Spleen (tissue), 11 donors: Measurements from ENCODE around the gene FAM209B. TPM values are rescaled to one million over a fixed set of nuclear protein-coding genes. Genes with fewer than 3 reads are reported as not detected.

Experiments used
- DNase-seq: peaks from one replicate; pipeline ENCODE4 v3.0.0-alpha.2; 2020
- H3K27ac ChIP-seq, 8 donors: fragments of 200-600 bp; sonication (generic) in 7 of 8; 1 replicate in 4 of 8; 2 replicates in 4 of 8; pipeline versions ENCODE4 v1.5.0 to v1.8.0; 2016 to 2021; ENCODE audit warnings: inconsistent platforms in 4 of 8, mild to moderate bottlenecking in 4 of 8, moderate library complexity in 1 of 8
- H3K27me3 ChIP-seq, 7 donors: fragments of 200-600 bp; sonication (generic) in 6 of 7; replicated peaks in 1 of 7; 1 replicate in 4 of 7; 2 replicates in 3 of 7; pipeline versions ENCODE4 v1.5.0 to v1.8.0; 2016 to 2021; ENCODE audit warnings: inconsistent platforms in 3 of 7, mild to moderate bottlenecking in 1 of 7
- H3K36me3 ChIP-seq, 6 donors: fragments of 200-600 bp; sonication (generic) in 5 of 6; 1 replicate in 4 of 6; 2 replicates in 2 of 6; pipeline versions ENCODE4 v1.5.0 to v1.8.0; 2016 to 2021; ENCODE audit warnings: inconsistent platforms in 2 of 6
- H3K4me1 ChIP-seq, 6 donors: fragments of 200-600 bp; sonication (generic) in 5 of 6; 1 replicate in 3 of 6; 2 replicates in 3 of 6; pipeline versions ENCODE4 v1.5.0 to v1.8.0; 2016 to 2021; ENCODE audit warnings: inconsistent platforms in 3 of 6
- H3K4me3 ChIP-seq, 8 donors: fragments of 200-600 bp; sonication (generic) in 7 of 8; 1 replicate in 4 of 8; 2 replicates in 4 of 8; pipeline versions ENCODE4 v1.5.0 to v1.8.0; 2016 to 2021; ENCODE audit warnings: inconsistent platforms in 4 of 8, mild to moderate bottlenecking in 4 of 8, moderate library complexity in 2 of 8
- H3K9me3 ChIP-seq, 8 donors: fragments of 200-600 bp; sonication (generic) in 7 of 8; 1 replicate in 4 of 8; 2 replicates in 4 of 8; pipeline versions ENCODE4 v1.5.0 to v1.8.0; 2016 to 2021; ENCODE audit warnings: inconsistent platforms in 4 of 8
- CTCF ChIP-seq, 11 experiments: fragments of 200-600 bp in 7 of 11; fragments of 450-650 bp in 4 of 11; sonication (generic) in 4 of 11; IDR thresholded peaks in 8 of 11; conservative IDR thresholded peaks in 3 of 11; 1 replicate in 7 of 11; 2 replicates in 4 of 11; pipeline versions ENCODE4 v1.4.0 to v1.8.0; 2016 to 2021; ENCODE audit warnings: antibody characterized with exemption in 11 of 11, inconsistent platforms in 4 of 11, mild to moderate bottlenecking in 1 of 11
- POLR2A ChIP-seq, 3 donors: fragments of 450-650 bp; IDR thresholded peaks; one replicate each; pipeline ENCODE4 v1.5.1; 2017; ENCODE audit warnings: antibody characterized with exemption in 3 of 3, mild to moderate bottlenecking in 1 of 3
- POLR2AphosphoS5 ChIP-seq, 3 donors: sonication (generic); formaldehyde crosslinking; IDR thresholded peaks; one replicate each; pipeline ENCODE4 v1.5.1; 2017; ENCODE audit warnings: antibody characterized with exemption in 3 of 3
- WGBS, 5 donors: extraction: QIAGEN DNeasy Blood & Tissue Kit in 3 of 5; methylation state at CpG; one replicate each; pipeline versions ENCODE4 v1.1.5 to v1.1.7; 2013 to 2018; 5-methylcytosine and 5-hydroxymethylcytosine counted together
- intact Hi-C: fragments of 100-400 bp; cut with DNase I; formaldehyde crosslinking; loops from one replicate; pipeline ENCODE4 v1.15.0; 2023; ENCODE audit warnings: low total_unique reads
- polyA plus RNA-seq, 3 donors: library from polyadenylated mRNA; stranded (reverse); fragments of 200-250 nt; gene quantifications; one replicate each; pipeline ENCODE4 v1.2.1, GENCODE V29; 2013
- total RNA-seq, 7 donors: library from RNA; depleted of rRNA in 3 of 7; stranded (reverse); fragments of >200 nt in 3 of 7; fragmentation: NEBNext Ultra II Directional in 4 of 7; extraction: Animal tissue kit (Norgen Biotek cat#: 25700) in 4 of 7; gene quantifications; one replicate each; pipeline versions ENCODE4 v1.1.0 to v1.2.1, GENCODE V29; 2016 to 2021
- donor health status: healthy with polysubstance abuse.
- donor health status: DM: no; HTN: no; CAD: no; lungs with moderate emphysema.
- donor health status: DM: no; HTN: no; CAD: no.
- donor health status: Bipolar disorder and iron deficiency.
- donor health status: healthy.
- donor health status: DM: no; HTN: no; CAD: no.
- donor health status: DM: yes; HTN: yes; CAD: no.

The FAM209B gene
- total and polyA plus RNA-seq, 10 donors = 0.97 to 5.8 (median 1.9) TPM; not detected in 3

GRCh38 chr20:56506103-56506502 is 26.9 kb upstream of the FAM209B start:
- TF ChIP-seq CTCF (IDR thresholded peaks at IDR 0.05 in 8 of 11, conservative IDR thresholded peaks at IDR 0.05 in 3 of 11) (no peak), POLR2A (IDR thresholded peaks at IDR 0.05) (no peak), POLR2AphosphoS5 (IDR thresholded peaks at IDR 0.05) (no peak)
- DNase-seq = no peak
- Histone ChIP-seq H3K9me3 (no peaks in the 10 kb centered on the region), H3K4me1 (peaks cover 0 to 18% (median 0%) of the 10 kb centered on the region in 6 donors), H3K27me3 (no peaks in the 10 kb centered on the region), H3K27ac (no peak overlapping the region), H3K36me3 (peaks cover 0 to 73% (median 0%) of the 10 kb centered on the region in 6 donors), H3K4me3 (no peak overlapping the region)
- 31 to 61% (median 41%) methylated on average over 3 of the region's 3 CpGs for WGBS, 5 donors
- intact Hi-C loops = no loop called here

- no peaks in the 10 kb centered on the region for H3K27me3 ChIP-seq
- H3K4me3 ChIP-seq = no peak overlapping the region
- intact Hi-C loops = no loop called here
- no peak overlapping the region for H3K27ac ChIP-seq
- WGBS, 5 donors = 93 to 96% (median 95%) methylated on average over 10 of the region's 10 CpGs
- no peak for DNase-seq
- no peak for TF ChIP-seq POLR2AphosphoS5 (IDR thresholded peaks at IDR 0.05)
- TF ChIP-seq POLR2A (IDR thresholded peaks at IDR 0.05) = no peak
- TF ChIP-seq CTCF (IDR thresholded peaks at IDR 0.05 in 8 of 11, conservative IDR thresholded peaks at IDR 0.05 in 3 of 11) = no peak
- no peaks in the 10 kb centered on the region for H3K4me1 ChIP-seq
- no peaks in the 10 kb centered on the region for H3K9me3 ChIP-seq
- H3K36me3 ChIP-seq = peaks cover under 1 to 81% (median 44%) of the 10 kb centered on the region in 6 donors
Observed at GRCh38 chr20:56511926-56512325, 21.1 kb upstream of the FAM209B start.

- DNase-seq = no peak
- Histone ChIP-seq H3K36me3 (peaks cover 6 to 84% (median 60%) of the 10 kb centered on the region in 6 donors), H3K4me1 (no peaks in the 10 kb centered on the region), H3K27ac (no peak overlapping the region), H3K9me3 (peaks cover 0 to 9% (median 6%) of the 10 kb centered on the region in 8 donors), H3K4me3 (no peak overlapping the region), H3K27me3 (no peaks in the 10 kb centered on the region)
- TF ChIP-seq CTCF (IDR thresholded peaks at IDR 0.05 in 8 of 11, conservative IDR thresholded peaks at IDR 0.05 in 3 of 11) = no peak
- peak in 1 of 3 donors; percentile 21 for TF ChIP-seq POLR2AphosphoS5 (IDR thresholded peaks at IDR 0.05)
- WGBS, 5 donors = 94 to 95% (median 95%) methylated on average over 22 of the region's 22 CpGs
- intact Hi-C loops = no loop called here
Observed at GRCh38 chr20:56513161-56514150, 19.6 kb upstream of the FAM209B start.

GRCh38 chr20:56516631-56517030 is 16.4 kb upstream of the FAM209B start:
- WGBS, 5 donors = 96 to 98% (median 98%) methylated on average over 5 of the region's 5 CpGs
- TF ChIP-seq POLR2A (IDR thresholded peaks at IDR 0.05) (no peak), CTCF (IDR thresholded peaks at IDR 0.05 in 8 of 11, conservative IDR thresholded peaks at IDR 0.05 in 3 of 11) (no peak), POLR2AphosphoS5 (IDR thresholded peaks at IDR 0.05) (no peak)
- Histone ChIP-seq H3K36me3 (peaks cover 6 to 100% (median 86%) of the 10 kb centered on the region in 6 donors), H3K27ac (no peak overlapping the region), H3K4me3 (no peak overlapping the region), H3K27me3 (no peaks in the 10 kb centered on the region), H3K9me3 (peaks cover 8 to 41% (median 37%) of the 10 kb centered on the region in 8 donors), H3K4me1 (no peaks in the 10 kb centered on the region)
- intact Hi-C loops = no loop called here
- peak; percentile 9 for DNase-seq
